Stomach (tissue), 4 donors: ENCODE measurements around the gene PRM2.

Source experiments
- EP300 ChIP-seq: sonication (generic); formaldehyde crosslinking; IDR thresholded peaks from one replicate; pipeline ENCODE4 v1.6.1; 2017; ENCODE audit warnings: antibody characterized with exemption
- POLR2A ChIP-seq, 4 donors: fragments of 450-650 bp; IDR thresholded peaks; one replicate each; pipeline ENCODE4 v1.6.1; 2016; ENCODE audit warnings: antibody characterized with exemption in 4 of 4, control low read depth in 2 of 4, mild to moderate bottlenecking in 1 of 4, moderate library complexity in 1 of 4
- TF ChIP-seq, protein P1 (sequence below), 7 experiments: fragments of 450-650 bp in 4 of 7; fragments of 200-600 bp in 3 of 7; sonication (generic) in 3 of 7; IDR thresholded peaks; one replicate each; pipeline ENCODE4 v1.5.1; 2016 to 2019; ENCODE audit warnings: antibody characterized with exemption in 7 of 7, control low read depth in 2 of 7, mild to moderate bottlenecking in 1 of 7

DNA sequence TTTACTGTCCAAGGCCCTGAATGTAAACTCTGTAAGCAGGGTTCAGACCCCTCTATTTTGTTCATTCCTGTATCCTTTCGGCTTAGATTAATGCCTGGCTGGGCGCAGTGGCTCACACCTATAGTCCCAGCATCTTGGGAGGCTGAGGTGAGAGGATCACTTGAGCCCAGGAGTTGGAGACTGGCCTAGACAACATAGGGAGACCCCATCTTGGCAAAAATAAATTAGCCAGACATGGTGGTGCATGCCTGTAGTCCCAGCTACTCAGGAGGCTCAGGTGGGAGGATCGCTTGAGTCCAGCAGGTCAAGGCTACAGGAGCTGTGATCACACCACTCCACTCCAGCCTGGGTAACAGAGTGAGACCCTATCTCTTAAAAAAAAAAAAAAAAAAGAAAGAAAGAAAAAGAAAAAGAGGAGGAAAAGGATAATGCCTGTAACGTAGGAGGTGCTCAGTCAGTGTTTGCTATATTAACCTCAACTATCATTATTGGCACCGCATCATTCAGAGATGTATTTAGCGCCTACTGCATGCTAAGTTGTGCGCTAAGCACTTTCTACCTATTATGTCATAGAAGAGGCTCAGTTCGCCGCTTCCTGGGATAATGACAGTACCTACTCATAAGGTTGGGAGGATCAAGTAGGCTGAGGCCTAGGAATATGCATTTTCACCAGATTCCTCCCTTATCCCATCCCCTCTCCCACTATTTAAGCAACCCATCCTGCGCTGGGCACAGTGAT is 25.3 kb downstream of the PRM2 start:
- TF ChIP-seq, protein P1, sequence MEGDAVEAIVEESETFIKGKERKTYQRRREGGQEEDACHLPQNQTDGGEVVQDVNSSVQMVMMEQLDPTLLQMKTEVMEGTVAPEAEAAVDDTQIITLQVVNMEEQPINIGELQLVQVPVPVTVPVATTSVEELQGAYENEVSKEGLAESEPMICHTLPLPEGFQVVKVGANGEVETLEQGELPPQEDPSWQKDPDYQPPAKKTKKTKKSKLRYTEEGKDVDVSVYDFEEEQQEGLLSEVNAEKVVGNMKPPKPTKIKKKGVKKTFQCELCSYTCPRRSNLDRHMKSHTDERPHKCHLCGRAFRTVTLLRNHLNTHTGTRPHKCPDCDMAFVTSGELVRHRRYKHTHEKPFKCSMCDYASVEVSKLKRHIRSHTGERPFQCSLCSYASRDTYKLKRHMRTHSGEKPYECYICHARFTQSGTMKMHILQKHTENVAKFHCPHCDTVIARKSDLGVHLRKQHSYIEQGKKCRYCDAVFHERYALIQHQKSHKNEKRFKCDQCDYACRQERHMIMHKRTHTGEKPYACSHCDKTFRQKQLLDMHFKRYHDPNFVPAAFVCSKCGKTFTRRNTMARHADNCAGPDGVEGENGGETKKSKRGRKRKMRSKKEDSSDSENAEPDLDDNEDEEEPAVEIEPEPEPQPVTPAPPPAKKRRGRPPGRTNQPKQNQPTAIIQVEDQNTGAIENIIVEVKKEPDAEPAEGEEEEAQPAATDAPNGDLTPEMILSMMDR (IDR thresholded peaks at IDR 0.05): no peak
- TF ChIP-seq POLR2A (IDR thresholded peaks at IDR 0.05) (no peak), EP300 (no peak)
